Naive B cell (primary cell): ENCODE data around the gene SH2D3C. TPM values are rescaled to one million over a fixed set of nuclear protein-coding genes. Genes with fewer than 3 reads are reported as not detected.

Source experiments
- ATAC-seq, 2 donors: fragments of 150-1000 bp; cut with Tn5 transposase; 2 replicates each; pipeline ENCODE4 v1.10.0; 2021; ENCODE audit warnings: low read depth in 2 of 2, mild to moderate bottlenecking in 2 of 2, moderate library complexity in 2 of 2
- DNase-seq: peaks from one replicate; pipeline ENCODE4 v3.0.0; 2022
- H3K27ac Mint-ChIP-seq, 6 donors: one replicate each; pipeline ENCODE4 v1.8.0; 2020 to 2022; ENCODE audit warnings: mild to moderate bottlenecking in 6 of 6, mixed read lengths in 6 of 6, moderate library complexity in 5 of 6, inconsistent platforms in 2 of 6
- H3K27me3 Mint-ChIP-seq, 3 donors: one replicate each; pipeline ENCODE4 v1.8.0; 2021 to 2022; ENCODE audit warnings: mixed read lengths in 3 of 3, mild to moderate bottlenecking in 1 of 3
- H3K36me3 Mint-ChIP-seq, 2 donors: one replicate each; pipeline ENCODE4 v1.8.0; 2020 to 2022; ENCODE audit warnings: mixed read lengths in 2 of 2, inconsistent platforms in 1 of 2, mild to moderate bottlenecking in 1 of 2
- H3K4me1 Mint-ChIP-seq, 3 donors: one replicate each; pipeline ENCODE4 v1.8.0; 2020 to 2022; ENCODE audit warnings: mixed read lengths in 3 of 3, inconsistent platforms in 1 of 3, mild to moderate bottlenecking in 1 of 3, moderate library complexity in 1 of 3
- H3K4me3 Mint-ChIP-seq, 8 donors: one replicate each; pipeline ENCODE4 v1.8.0; 2020 to 2022; ENCODE audit warnings: mild to moderate bottlenecking in 8 of 8, mixed read lengths in 8 of 8, moderate library complexity in 8 of 8, inconsistent platforms in 2 of 8
- H3K9me3 Mint-ChIP-seq, 7 donors: one replicate each; pipeline ENCODE4 v1.8.0; 2020 to 2022; ENCODE audit warnings: mixed read lengths in 7 of 7, mild to moderate bottlenecking in 5 of 7, inconsistent platforms in 2 of 7, moderate library complexity in 1 of 7
- polyA plus RNA-seq, 6 donors: library from polyadenylated mRNA; unstranded; fragments of 300-500 nt; fragmentation: Illumina TruSeq; gene quantifications; one replicate each; pipeline ENCODE4 v1.2.3, GENCODE V29; 2021; ENCODE audit warnings: low read depth in 6 of 6

Gene SH2D3C
- polyA plus RNA-seq, 6 donors from 2014 or later: 29.8 to 87.0 (median 34.7) TPM

DNA sequence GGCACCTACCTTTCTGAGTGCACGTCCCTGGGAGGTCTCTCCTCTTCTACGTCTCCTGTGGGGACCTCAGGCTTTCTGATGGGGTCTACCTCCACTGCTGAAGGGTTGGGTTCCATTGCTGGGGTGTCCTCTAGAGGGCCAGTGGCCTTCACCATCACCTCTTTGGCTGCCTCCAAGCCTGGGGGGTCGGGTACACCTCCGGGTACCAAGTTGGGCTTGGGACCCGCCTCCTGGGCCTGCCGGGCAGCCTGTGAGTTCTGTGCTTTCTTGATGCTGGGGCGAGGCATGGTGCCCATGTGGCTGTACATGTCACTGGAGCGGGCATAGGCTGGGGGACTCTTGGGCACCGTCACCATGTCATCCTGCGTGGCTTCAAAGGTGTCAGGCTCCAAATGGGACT, 4.5 kb downstream of the SH2D3C start:
- H3K4me1 Mint-ChIP-seq: peaks cover 42 to 71% (median 69%) of the 10 kb centered on the region in 3 donors
- peak overlapping the region in 3 of 8 donors; percentile 39 to 76 (median 39) for H3K4me3 Mint-ChIP-seq
- H3K9me3 Mint-ChIP-seq: peaks cover 0 to 3% (median 0%) of the 10 kb centered on the region in 7 donors
- peaks cover 0 to 9% of the 10 kb centered on the region in 2 donors for H3K36me3 Mint-ChIP-seq
- H3K27me3 Mint-ChIP-seq: no peaks in the 10 kb centered on the region
- H3K27ac Mint-ChIP-seq: peak overlapping the region in 3 of 6 donors; percentile 66 to 72 (median 71)
- ATAC-seq (no peak), DNase-seq (no peak)

DNA sequence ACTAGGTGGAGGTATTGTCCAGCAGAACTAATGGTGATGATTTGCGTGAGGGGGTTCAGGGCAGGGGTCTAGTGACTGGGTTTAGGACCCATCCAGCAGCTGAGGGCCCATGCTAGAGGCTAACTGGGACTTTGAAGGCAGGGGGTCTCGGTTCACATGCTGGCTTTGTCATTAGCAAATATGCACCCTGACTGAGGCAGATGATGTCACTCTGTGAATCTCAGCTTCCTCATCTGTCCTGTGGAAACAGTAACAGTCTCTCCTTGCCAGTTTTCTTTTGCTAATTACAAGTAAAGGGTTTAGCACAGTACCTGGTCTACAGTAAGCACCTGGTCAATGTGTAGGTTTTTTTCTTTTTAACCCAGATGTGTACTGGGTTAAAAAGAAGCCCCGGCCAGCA, 5.2 kb downstream of the SH2D3C start:
- no peaks in the 10 kb centered on the region for H3K27me3 Mint-ChIP-seq
- DNase-seq (no peak), ATAC-seq (no peak)
- peaks cover 46 to 71% (median 71%) of the 10 kb centered on the region in 3 donors for H3K4me1 Mint-ChIP-seq
- peak overlapping the region in 4 of 8 donors; percentile 0 to 76 (median 36) for H3K4me3 Mint-ChIP-seq
- H3K9me3 Mint-ChIP-seq: peaks cover 0 to 1% (median 0%) of the 10 kb centered on the region in 7 donors
- peak overlapping the region in 2 of 6 donors; percentile 19 to 63 for H3K27ac Mint-ChIP-seq
- H3K36me3 Mint-ChIP-seq: peaks cover 0 to 12% of the 10 kb centered on the region in 2 donors

DNA sequence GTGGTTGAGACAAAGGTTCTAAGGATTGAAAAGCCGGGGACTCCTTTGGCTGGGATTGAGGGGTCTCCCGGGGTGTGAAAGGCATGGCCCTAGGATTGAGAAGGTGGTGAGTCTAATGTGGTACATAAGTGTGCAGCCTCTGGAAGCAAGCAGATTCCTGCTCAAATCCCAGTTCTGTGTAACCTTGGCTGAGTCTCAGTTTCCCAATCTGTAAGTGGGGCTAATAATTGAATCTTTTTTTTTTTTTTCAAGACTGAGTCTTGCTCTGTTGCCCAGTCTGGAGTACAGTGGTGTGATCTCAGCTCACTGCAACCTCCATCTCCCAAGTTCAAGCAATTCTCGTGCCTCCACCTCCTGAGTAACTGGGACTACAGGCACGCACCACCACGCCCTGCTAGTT, 5.9 kb downstream of the SH2D3C start:
- Mint-ChIP-seq H3K4me1 (peaks cover 46 to 71% (median 71%) of the 10 kb centered on the region in 3 donors), H3K27ac (peak overlapping the region in 2 of 6 donors; percentile 5 to 79), H3K27me3 (no peaks in the 10 kb centered on the region), H3K36me3 (peaks cover 0 to 10% of the 10 kb centered on the region in 2 donors), H3K4me3 (peak overlapping the region in 3 of 8 donors; percentile 12 to 92 (median 59)), H3K9me3 (no peaks in the 10 kb centered on the region)
- DNase-seq: no peak
- ATAC-seq: no peak

DNA sequence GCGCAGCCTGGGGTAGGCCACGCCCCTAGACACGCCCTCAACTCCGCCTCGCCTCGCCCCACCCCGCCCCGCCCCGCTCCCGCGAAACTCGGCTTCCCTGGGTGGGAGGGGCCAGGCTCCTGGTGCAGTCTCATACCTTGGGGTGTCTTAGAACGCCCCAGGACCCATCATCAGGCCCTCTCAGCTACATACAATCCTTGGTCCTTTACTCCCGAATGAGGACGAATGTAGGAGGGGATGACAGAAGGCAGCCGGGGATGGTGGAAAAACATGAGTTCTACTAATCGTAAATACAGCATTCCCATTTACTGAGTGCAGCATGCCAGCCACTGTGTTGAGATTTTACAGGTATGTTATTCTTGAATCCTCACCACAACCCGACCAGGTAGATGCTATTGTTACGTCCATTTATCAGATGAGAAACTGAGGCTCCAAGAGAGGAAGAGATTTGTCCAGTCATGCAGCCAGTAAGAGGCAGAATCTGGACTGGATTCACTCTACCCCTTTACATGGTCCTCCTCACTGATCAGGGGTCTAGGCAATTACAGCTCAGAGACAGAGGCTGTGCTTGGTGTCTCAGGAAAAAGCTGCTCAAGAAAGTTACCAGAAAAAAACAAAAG, 6.8 kb downstream of the SH2D3C start:
- H3K27me3 Mint-ChIP-seq: no peaks in the 10 kb centered on the region
- peak overlapping the region; percentile 96 to 99 (median 96) for H3K27ac Mint-ChIP-seq
- peaks cover 50 to 77% (median 71%) of the 10 kb centered on the region in 3 donors for H3K4me1 Mint-ChIP-seq
- DNase-seq: no peak
- ATAC-seq: no peak
- peak overlapping the region; percentile 85 to 96 (median 92) for H3K4me3 Mint-ChIP-seq
- H3K36me3 Mint-ChIP-seq: peaks cover 0 to 12% of the 10 kb centered on the region in 2 donors
- H3K9me3 Mint-ChIP-seq: no peaks in the 10 kb centered on the region

DNA sequence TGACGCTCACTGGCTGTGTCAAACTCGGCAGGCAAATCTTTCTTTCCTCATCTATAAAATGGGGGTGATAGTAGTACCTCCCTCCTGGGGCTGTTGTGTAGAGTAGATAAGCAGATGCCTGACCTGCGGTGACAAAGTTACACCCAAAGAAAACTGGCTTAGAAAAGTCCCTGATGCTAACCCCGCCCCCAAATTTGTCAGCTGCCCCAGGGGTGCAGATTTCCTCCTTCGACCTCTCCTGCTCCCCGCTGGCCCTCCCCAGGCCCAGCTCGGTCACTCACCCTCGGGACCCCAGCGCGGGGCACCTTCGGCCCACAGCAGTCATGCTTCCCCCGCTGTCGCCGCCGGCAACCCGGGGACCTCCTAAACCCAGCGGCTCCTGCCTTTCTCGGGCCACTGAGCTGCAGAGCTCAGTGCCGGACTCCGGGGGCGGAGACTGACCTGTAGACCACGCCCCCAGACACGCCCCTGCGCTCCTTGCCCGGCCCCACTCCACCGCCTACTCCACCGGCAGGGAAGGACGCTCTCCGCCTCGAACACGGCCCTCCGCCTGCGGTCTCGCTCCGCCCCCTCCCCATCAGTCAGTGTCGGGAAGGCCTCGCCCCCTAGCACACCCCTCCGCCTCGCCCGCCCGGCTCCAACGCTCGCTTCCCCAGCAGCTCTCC, 7.4 kb downstream of the SH2D3C start:
- peak; percentile 87 for DNase-seq
- Mint-ChIP-seq H3K4me3 (peak overlapping the region; percentile 85 to 96 (median 92)), H3K9me3 (no peaks in the 10 kb centered on the region), H3K4me1 (peaks cover 50 to 78% (median 71%) of the 10 kb centered on the region in 3 donors), H3K36me3 (peaks cover 0 to 18% of the 10 kb centered on the region in 2 donors), H3K27me3 (no peaks in the 10 kb centered on the region), H3K27ac (peak overlapping the region; percentile 96 to 99 (median 96))
- ATAC-seq: peak; percentile 77 to 78

DNA sequence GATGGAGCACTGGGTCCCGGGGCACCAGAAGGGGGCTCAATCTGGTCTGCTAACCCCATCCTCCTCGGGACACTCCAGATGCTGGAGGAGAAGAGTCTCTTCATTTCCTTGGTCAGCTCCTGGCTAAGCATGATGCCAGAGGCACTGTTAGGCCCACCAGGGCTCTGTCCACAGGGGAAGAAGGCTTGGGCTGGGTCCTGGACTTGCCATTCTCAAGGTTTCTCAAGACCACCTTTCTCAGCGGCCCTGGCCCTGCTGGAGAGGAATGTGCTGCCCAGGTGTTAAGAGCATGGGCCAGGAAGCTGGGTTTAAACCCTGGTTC, 7.9 kb downstream of the SH2D3C start:
- Mint-ChIP-seq H3K27me3 (no peaks in the 10 kb centered on the region), H3K4me1 (peaks cover 54 to 79% (median 75%) of the 10 kb centered on the region in 3 donors), H3K27ac (peak overlapping the region; percentile 96 to 99 (median 96)), H3K4me3 (peak overlapping the region; percentile 85 to 96 (median 92)), H3K36me3 (peaks cover under 1 to 23% of the 10 kb centered on the region in 2 donors), H3K9me3 (no peaks in the 10 kb centered on the region)
- DNase-seq (no peak), ATAC-seq (no peak)

DNA sequence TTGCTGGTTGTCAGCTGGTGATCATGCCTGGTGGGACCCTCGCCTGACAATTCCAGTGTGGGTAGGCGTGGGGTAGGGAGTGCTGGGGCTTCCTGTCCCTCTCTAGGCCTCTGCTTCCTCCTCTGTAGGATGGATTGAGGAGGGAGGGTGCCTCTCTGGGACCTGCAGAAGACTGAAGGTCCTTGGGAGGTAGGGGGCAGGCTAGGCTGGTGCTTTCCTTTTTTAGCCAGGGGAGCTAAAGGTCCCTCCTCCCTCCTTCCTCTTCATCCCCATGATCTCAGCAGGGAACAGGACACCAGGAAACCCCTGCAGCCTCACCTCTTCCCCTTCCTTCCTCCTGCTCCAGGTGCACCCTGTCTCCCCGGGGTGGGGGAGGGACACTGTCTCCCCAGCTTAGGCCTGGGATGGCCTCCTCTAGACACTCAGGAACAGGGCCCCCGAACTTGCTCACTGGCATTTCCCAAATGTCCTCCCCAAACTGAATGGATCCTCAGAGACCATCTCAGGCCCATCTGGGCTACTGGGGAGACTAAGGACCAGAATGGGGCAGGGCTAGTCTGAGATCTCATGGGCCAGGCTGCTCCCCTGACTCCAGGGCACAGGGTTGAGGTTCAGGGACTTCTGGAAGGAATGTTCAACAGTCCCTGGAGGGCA, 8.4 kb downstream of the SH2D3C start:
- ATAC-seq: no peak
- no peak for DNase-seq
- H3K4me1 Mint-ChIP-seq: peaks cover 59 to 83% (median 80%) of the 10 kb centered on the region in 3 donors
- H3K36me3 Mint-ChIP-seq: peaks cover 4 to 28% of the 10 kb centered on the region in 2 donors
- H3K4me3 Mint-ChIP-seq: peak overlapping the region in 7 of 8 donors; percentile 85 to 96 (median 91)
- H3K27me3 Mint-ChIP-seq: no peaks in the 10 kb centered on the region
- H3K27ac Mint-ChIP-seq: peak overlapping the region; percentile 96 to 99 (median 96)
- H3K9me3 Mint-ChIP-seq: no peaks in the 10 kb centered on the region

DNA sequence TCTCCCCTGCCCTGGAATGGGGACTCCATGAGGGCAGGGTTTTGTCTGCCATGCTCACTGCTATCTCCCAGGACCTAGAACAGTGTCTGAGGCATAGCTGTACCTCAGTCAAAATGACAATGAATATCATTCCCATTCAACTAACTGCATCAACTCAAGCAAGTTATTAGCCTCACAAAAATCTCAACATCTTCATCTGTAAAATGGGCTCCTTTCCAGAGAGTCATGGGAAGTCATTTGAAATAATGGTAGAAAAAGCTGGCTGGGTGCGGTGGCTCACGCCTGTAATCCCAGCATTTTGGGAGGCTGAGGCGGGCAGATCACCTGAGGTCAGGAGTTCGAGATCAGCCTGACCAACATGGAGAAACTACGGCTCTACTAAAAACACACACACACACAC, 9.4 kb downstream of the SH2D3C start:
- H3K27ac Mint-ChIP-seq: peak overlapping the region in 5 of 6 donors; percentile 84 to 99 (median 93)
- H3K27me3 Mint-ChIP-seq: no peaks in the 10 kb centered on the region
- peaks cover 66 to 83% (median 83%) of the 10 kb centered on the region in 3 donors for H3K4me1 Mint-ChIP-seq
- peaks cover 4 to 31% of the 10 kb centered on the region in 2 donors for H3K36me3 Mint-ChIP-seq
- no peak for ATAC-seq
- no peaks in the 10 kb centered on the region for H3K9me3 Mint-ChIP-seq
- H3K4me3 Mint-ChIP-seq: peak overlapping the region in 7 of 8 donors; percentile 9 to 72 (median 54)
- no peak for DNase-seq

DNA sequence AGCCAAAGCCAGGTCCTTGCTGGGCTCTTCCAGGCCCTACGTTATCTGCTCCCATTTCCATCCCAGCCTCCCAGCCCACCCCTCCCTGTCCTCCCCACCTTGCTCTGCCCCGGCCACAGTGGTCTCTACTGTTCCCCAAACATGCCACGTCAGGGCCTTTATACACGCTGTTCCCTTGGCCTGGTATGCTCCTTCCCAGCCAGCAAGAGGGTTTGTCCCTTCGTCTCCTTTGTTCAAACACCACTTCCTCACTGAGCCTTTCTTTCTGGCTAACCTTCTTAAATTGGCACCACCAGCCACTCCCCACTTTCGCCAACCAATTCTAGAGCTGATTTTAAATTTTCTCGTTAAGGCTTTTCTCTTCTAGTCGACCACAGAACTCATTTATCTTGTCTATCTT, 9.8 kb downstream of the SH2D3C start:
- H3K27ac Mint-ChIP-seq: peak overlapping the region in 5 of 6 donors; percentile 84 to 99 (median 93)
- no peak for DNase-seq
- no peak for ATAC-seq
- H3K4me3 Mint-ChIP-seq: peak overlapping the region in 7 of 8 donors; percentile 9 to 72 (median 54)
- no peaks in the 10 kb centered on the region for H3K9me3 Mint-ChIP-seq
- peaks cover 66 to 83% (median 83%) of the 10 kb centered on the region in 3 donors for H3K4me1 Mint-ChIP-seq
- peaks cover 4 to 31% of the 10 kb centered on the region in 2 donors for H3K36me3 Mint-ChIP-seq
- no peaks in the 10 kb centered on the region for H3K27me3 Mint-ChIP-seq

DNA sequence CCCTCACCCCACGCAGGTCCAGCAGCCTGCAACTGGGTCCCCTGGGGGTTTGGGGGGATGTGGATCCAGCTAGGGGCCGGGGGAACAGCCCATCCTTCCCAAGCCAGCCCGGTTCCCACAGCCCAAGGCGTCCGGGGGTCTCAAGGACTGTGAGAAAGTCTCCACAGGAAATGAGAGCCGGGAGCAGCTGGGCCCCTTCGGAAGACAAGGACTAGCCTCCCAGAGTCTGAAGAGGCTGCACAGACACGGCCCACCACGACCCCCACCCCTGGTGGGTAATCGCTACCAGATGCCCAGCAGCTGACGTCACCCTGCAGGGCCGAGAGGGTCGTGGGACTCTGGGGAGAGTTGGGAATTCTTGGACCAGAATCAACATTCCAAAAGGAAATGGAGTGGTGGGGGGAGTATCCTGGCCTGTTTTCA, 10.5 kb downstream of the SH2D3C start:
- H3K27ac Mint-ChIP-seq: peak overlapping the region in 4 of 6 donors; percentile 59 to 97 (median 94)
- no peak for ATAC-seq
- H3K36me3 Mint-ChIP-seq: peaks cover 4 to 35% of the 10 kb centered on the region in 2 donors
- H3K4me1 Mint-ChIP-seq: peaks cover 72 to 86% (median 84%) of the 10 kb centered on the region in 3 donors
- DNase-seq: no peak
- peak overlapping the region in 1 of 8 donors; percentile 67 for H3K4me3 Mint-ChIP-seq
- H3K27me3 Mint-ChIP-seq: no peaks in the 10 kb centered on the region
- H3K9me3 Mint-ChIP-seq: no peaks in the 10 kb centered on the region

DNA sequence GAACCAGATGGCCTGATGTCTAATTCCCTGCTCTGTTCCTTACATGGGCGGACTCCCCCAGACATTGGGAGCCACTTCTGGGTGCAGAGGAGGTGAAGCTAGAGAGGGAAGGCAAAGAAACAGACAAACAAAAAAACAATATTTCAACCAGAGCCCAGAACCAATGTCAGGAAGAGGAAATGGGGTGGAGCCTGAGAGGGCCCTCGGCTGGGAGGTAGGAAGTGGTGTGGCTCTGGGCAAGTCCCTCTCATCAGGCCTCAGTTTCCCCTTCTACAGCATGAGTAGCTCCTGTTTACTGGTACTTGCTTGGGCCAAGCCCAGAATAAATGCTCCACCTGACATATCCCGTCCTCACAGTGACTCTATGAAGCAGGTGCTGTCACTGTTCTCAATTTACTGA, 11.1 kb downstream of the SH2D3C start:
- DNase-seq (no peak), ATAC-seq (no peak)
- Mint-ChIP-seq H3K4me1 (peaks cover 77 to 92% (median 88%) of the 10 kb centered on the region in 3 donors), H3K36me3 (peaks cover 4 to 41% of the 10 kb centered on the region in 2 donors), H3K4me3 (peak overlapping the region in 5 of 8 donors; percentile 33 to 67 (median 61)), H3K27ac (peak overlapping the region; percentile 59 to 97 (median 88)), H3K27me3 (no peaks in the 10 kb centered on the region), H3K9me3 (no peaks in the 10 kb centered on the region)

DNA sequence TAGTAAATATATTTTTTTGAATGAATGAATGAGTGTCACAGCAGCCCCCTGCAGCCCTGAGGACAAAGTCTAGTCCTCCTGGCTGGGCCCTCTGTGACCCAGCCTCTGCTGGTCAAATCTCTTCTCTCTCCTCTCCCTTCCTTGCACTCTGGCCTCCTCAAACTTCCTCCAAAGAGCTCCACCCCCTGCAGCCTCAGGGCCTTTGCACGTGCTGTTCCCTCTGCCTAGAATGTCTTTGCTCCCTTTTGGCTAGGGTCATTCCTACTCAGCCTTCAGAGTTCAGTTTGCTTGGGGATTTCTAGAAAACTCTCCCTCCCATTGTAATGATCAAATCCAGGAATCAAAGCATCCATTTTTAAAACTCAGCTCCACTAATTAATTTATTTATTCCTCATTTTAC, 13.0 kb downstream of the SH2D3C start:
- Mint-ChIP-seq H3K27ac (peak overlapping the region in 3 of 6 donors; percentile 72 to 91 (median 90)), H3K36me3 (peaks cover 4 to 42% of the 10 kb centered on the region in 2 donors), H3K4me1 (peaks cover 70 to 93% (median 79%) of the 10 kb centered on the region in 3 donors), H3K9me3 (no peaks in the 10 kb centered on the region), H3K4me3 (peak overlapping the region in 2 of 8 donors; percentile 16 to 41), H3K27me3 (no peaks in the 10 kb centered on the region)
- DNase-seq: no peak
- ATAC-seq: no peak

DNA sequence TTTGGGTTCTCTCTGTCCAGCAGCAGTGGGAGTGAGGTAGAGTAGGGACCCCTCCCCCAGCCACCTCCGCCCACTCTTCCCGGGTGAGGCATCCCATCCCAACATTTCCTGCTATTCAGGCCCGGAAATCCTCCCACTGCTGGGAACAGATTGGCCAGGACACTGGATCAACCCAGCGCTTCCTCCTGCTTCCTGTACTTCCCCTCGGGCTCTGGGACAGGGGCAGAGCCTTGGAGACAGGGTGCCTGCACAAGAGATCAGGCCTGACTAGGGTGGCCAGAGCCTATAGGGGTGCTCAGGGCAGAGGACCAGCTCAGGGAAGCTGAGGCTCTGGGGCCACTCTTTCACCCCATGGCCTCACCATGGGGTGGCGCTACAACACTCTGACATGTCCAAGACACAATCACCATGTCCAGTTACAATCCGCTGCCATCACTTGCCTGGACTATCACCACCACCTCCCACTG, 14.5 kb downstream of the SH2D3C start:
- Mint-ChIP-seq H3K36me3 (peaks cover 4 to 40% of the 10 kb centered on the region in 2 donors), H3K27me3 (no peaks in the 10 kb centered on the region), H3K4me1 (peaks cover 60 to 80% (median 66%) of the 10 kb centered on the region in 3 donors), H3K4me3 (peak overlapping the region in 2 of 8 donors; percentile 47 to 61), H3K9me3 (no peaks in the 10 kb centered on the region), H3K27ac (peak overlapping the region in 3 of 6 donors; percentile 85 to 96 (median 90))
- DNase-seq: no peak
- ATAC-seq: no peak
